SK-N-MC (cell line): ENCODE results near the gene NTMT2.

ENCODE experiments used
- DNase-seq: peaks from one replicate; pipeline ENCODE4 v3.0.0-alpha.2; 2011; ENCODE audit warnings: low read depth, low spot score
- H3K27ac ChIP-seq: fragments of 200-600 bp; sonication (generic); 2 replicates; pipeline ENCODE4 v1.5.1; 2016; ENCODE audit warnings: mixed run types
- H3K36me3 ChIP-seq: fragments of 200-600 bp; sonication (generic); 2 replicates; pipeline ENCODE4 v1.6.1; 2017; ENCODE audit warnings: antibody characterized with exemption, low read length, mixed read lengths; ENCODE audit not compliant: insufficient read depth
- H3K4me3 ChIP-seq: fragments of 200-600 bp; sonication (generic); 2 replicates; pipeline ENCODE4 v1.5.1; 2016
- H3K9ac ChIP-seq: fragments of 200-600 bp; sonication (generic); 2 replicates; pipeline ENCODE4 v1.8.0; 2017; ENCODE audit warnings: mixed run types, mixed read lengths; ENCODE audit not compliant: insufficient read length
- H3K9me3 ChIP-seq: fragments of 200-600 bp; sonication (generic); 2 replicates; pipeline ENCODE4 v1.6.1; 2017; ENCODE audit warnings: low read depth, mild to moderate bottlenecking, antibody characterized with exemption, low read length, moderate library complexity, mixed read lengths
- EZH2 ChIP-seq: fragments of 200-600 bp; sonication (generic); IDR thresholded peaks from one replicate; pipeline ENCODE4 v1.6.1; 2017; ENCODE audit warnings: antibody characterized with exemption
- FOXP2 ChIP-seq: optimal IDR thresholded peaks from 2 replicates; pipeline ENCODE3; 2011; ENCODE audit warnings: mild to moderate bottlenecking, moderate library complexity; ENCODE audit not compliant: insufficient read depth; ENCODE audit errors: extremely low read length, control extremely low read depth
- POLR2AphosphoS5 ChIP-seq: IDR thresholded peaks from 2 replicates; pipeline ENCODE4 v1.6.1; 2012; ENCODE audit warnings: mild to moderate bottlenecking, low read depth, low read length, borderline replicate concordance

NTMT2 gene

GRCh38 chr1:170126696-170127095 is 19.1 kb upstream of the NTMT2 start:
- Histone ChIP-seq H3K4me3 (no peak overlapping the region), H3K9ac (no peak overlapping the region), H3K27ac (no peak overlapping the region), H3K9me3 (no peaks in the 10 kb centered on the region), H3K36me3 (no peaks in the 10 kb centered on the region)
- no peak for DNase-seq
- TF ChIP-seq POLR2AphosphoS5 (no peak), EZH2 (no peak), FOXP2 (no peak)

DNA sequence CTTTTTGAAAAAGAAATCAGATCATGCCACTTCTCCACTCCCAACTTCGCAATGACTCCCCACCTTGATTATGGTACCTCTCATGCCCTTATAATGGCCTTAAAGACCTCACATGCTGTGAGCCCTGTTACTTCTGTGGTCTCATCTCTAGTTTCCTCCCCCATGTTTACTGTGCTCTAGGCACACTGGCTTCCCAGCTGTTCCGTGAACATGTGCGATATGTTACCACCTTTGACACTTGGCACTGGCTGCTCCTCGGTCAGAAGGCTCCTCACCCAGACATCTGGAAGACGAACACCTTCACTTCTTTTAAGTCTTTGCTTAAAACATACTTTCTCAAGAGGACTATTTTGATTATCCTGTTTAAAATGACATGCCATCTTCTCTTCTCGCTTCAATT is 14.3 kb upstream of the NTMT2 start:
- Histone ChIP-seq H3K4me3 (no peak overlapping the region), H3K9ac (no peak overlapping the region), H3K27ac (no peak overlapping the region), H3K9me3 (no peaks in the 10 kb centered on the region), H3K36me3 (no peaks in the 10 kb centered on the region)
- DNase-seq: no peak
- TF ChIP-seq EZH2 (no peak), FOXP2 (no peak), POLR2AphosphoS5 (no peak)

DNA sequence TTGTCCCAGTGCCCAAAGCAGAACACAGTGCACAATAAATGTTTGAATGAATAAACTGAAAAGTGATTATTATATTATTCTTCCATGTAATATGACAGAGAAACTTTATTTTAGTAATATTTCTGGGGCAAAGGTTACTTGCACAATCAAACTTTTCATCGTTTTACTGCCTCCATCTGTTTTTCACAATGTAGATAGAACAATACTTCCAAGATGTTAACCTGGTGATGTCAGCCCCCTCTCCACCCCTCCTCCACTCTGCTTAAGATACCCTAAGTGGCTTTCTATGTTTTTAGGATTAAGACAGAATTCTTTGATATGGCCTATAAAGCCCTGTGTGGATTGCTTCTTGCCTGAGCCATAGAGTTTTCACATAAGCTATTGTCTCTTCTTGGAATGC is 13.8 kb upstream of the NTMT2 start:
- no peak overlapping the region for H3K4me3 ChIP-seq
- H3K9me3 ChIP-seq: no peaks in the 10 kb centered on the region
- H3K9ac ChIP-seq: no peak overlapping the region
- DNase-seq: no peak
- TF ChIP-seq EZH2 (no peak), POLR2AphosphoS5 (no peak), FOXP2 (no peak)
- H3K36me3 ChIP-seq: no peaks in the 10 kb centered on the region
- no peak overlapping the region for H3K27ac ChIP-seq

DNA sequence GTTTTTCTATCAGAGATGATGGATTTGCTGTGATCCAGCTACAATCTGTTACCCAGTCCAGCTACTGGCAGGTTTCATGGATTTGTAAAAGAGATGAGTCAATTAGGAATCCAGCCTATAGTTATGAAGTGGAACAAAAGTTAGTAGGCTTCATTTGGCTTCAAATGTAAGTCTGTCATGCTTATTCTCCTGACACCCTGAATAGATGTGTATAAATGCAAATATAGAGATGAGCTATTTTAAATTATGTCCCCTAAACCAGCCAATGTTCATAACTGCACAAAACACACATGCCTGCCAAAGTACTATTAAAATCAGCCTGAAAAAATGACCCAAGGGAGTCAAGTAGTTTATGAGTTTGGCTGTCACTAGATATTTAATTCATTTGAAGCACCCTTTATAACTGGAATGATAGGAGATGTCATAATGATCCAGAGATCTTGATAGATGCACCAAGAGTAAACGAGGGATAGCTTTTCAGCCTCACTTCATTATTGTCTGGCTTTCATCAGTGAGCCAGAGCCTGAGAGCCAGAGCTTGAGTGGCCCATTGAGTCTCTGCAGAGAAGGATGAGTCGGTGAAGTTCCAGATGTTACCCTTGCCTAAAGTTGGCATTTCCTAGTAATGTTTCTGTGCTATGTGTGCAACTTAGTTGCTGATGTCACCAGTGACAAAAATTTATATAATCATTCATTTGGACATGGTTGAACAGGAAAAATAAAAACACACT is 11.8 kb upstream of the NTMT2 start:
- no peak overlapping the region for H3K9ac ChIP-seq
- DNase-seq: no peak
- no peaks in the 10 kb centered on the region for H3K36me3 ChIP-seq
- no peak for TF ChIP-seq POLR2AphosphoS5
- no peak for TF ChIP-seq FOXP2
- no peak for TF ChIP-seq EZH2
- no peaks in the 10 kb centered on the region for H3K9me3 ChIP-seq
- H3K4me3 ChIP-seq: no peak overlapping the region
- no peak overlapping the region for H3K27ac ChIP-seq

- DNase-seq: no peak
- Histone ChIP-seq H3K4me3 (no peak overlapping the region), H3K9me3 (no peaks in the 10 kb centered on the region), H3K36me3 (no peaks in the 10 kb centered on the region), H3K27ac (no peak overlapping the region), H3K9ac (no peak overlapping the region)
- no peak for TF ChIP-seq EZH2
- TF ChIP-seq FOXP2: no peak
- no peak for TF ChIP-seq POLR2AphosphoS5
These were observed 11.2 kb upstream of the NTMT2 start for GRCh38 chr1:170134521-170134920.

- H3K9ac ChIP-seq: no peak overlapping the region
- DNase-seq: no peak
- no peak overlapping the region for H3K27ac ChIP-seq
- no peak overlapping the region for H3K4me3 ChIP-seq
- no peaks in the 10 kb centered on the region for H3K9me3 ChIP-seq
- H3K36me3 ChIP-seq: no peaks in the 10 kb centered on the region
- no peak for TF ChIP-seq POLR2AphosphoS5
These were observed 5.4 kb upstream of the NTMT2 start for GRCh38 chr1:170140371-170140770.

DNA sequence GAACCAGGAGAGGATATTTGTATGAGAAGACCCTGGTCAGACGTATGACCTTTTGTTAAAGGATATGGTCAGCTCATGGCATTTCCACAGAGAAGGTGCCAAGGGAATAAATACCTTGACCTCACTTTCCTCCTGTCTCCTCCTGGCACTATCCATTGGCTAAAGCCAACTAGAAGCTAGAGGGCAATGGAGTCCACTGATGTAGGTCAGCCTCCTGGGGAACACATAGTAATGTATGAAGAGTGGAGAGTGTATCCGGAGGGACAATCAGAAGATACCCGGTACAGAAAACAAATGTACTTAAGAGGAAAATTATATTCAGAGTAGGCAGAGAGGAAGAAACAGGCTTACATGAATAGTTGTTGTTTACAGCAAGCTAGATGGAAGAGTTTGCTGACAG is 698 bp upstream of the NTMT2 start:
- no peaks in the 10 kb centered on the region for H3K36me3 ChIP-seq
- DNase-seq: no peak
- no peak overlapping the region for H3K27ac ChIP-seq
- no peak overlapping the region for H3K4me3 ChIP-seq
- H3K9me3 ChIP-seq: no peaks in the 10 kb centered on the region
- no peak overlapping the region for H3K9ac ChIP-seq
- no peak for TF ChIP-seq EZH2
- TF ChIP-seq POLR2AphosphoS5: no peak
- TF ChIP-seq FOXP2: no peak

DNA sequence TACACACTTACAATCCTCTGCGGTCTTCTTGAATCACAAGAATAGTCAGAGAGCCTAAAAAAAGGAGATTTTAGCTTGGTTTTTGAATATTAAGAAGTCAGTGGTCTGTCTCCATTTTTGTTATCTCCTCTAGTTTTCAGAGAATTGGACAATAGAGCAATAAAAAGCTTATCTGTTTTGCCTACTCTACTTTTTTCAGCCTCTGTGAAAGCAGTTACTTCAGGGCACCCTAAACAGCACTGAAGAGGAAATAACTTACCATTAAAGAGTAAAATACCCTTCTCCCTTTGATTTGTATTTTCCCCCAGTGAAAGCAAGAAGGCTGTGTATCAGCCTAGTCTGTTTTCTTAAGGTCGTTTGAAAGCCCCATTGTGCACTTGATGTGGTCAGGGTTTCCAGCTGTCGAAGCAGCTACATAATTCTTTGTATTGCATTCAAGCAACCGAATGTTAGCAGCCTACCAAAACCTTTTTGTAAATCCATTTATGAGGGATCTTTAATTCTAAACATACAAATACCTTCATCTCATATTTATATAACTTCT is 1.0 kb downstream of the NTMT2 start:
- H3K4me3 ChIP-seq: no peak overlapping the region
- no peaks in the 10 kb centered on the region for H3K9me3 ChIP-seq
- no peaks in the 10 kb centered on the region for H3K36me3 ChIP-seq
- no peak overlapping the region for H3K27ac ChIP-seq
- no peak for DNase-seq
- no peak for TF ChIP-seq POLR2AphosphoS5
- no peak for TF ChIP-seq EZH2
- no peak for TF ChIP-seq FOXP2
- no peak overlapping the region for H3K9ac ChIP-seq

DNA sequence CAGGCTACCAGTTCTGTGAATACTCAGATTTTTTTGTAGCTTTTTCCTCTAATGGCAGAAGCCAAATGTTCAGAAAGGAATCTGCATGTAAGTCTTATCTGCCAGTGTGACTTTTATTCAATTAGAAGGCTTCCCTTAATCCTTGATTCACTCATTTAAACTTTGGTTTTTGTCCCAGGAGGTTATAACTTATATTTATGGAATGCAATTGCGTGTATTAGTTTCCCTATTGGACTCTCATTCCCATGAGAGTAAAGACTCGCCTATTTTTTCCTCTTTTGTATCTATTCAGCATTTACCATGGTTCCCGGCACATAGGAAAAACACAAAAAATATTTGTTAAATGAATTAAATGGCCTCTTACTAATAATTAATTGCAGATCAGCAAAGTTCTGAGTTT is 3.5 kb downstream of the NTMT2 start:
- H3K9ac ChIP-seq: no peak overlapping the region
- no peak for DNase-seq
- TF ChIP-seq EZH2: no peak
- TF ChIP-seq POLR2AphosphoS5: no peak
- no peak for TF ChIP-seq FOXP2

More for the DNA sequence above, 3.5 kb downstream of the NTMT2 start:
- Histone ChIP-seq H3K4me3 (no peak overlapping the region), H3K27ac (no peak overlapping the region), H3K9me3 (no peaks in the 10 kb centered on the region), H3K36me3 (no peaks in the 10 kb centered on the region)
